HG02571 (cell line): ENCODE data around the gene TXNDC8.

ENCODE experiments used
- ATAC-seq: cut with Tn5 transposase; IDR thresholded peaks from one replicate; pipeline ENCODE4 v1.9.1; 2021; ENCODE audit warnings: mild to moderate bottlenecking, moderate library complexity; ENCODE audit not compliant: unreplicated experiment

Gene TXNDC8

GRCh38 chr9:110282018-110282738 lies 55.5 kb downstream of the TXNDC8 start:
- ATAC-seq = no peak

DNA sequence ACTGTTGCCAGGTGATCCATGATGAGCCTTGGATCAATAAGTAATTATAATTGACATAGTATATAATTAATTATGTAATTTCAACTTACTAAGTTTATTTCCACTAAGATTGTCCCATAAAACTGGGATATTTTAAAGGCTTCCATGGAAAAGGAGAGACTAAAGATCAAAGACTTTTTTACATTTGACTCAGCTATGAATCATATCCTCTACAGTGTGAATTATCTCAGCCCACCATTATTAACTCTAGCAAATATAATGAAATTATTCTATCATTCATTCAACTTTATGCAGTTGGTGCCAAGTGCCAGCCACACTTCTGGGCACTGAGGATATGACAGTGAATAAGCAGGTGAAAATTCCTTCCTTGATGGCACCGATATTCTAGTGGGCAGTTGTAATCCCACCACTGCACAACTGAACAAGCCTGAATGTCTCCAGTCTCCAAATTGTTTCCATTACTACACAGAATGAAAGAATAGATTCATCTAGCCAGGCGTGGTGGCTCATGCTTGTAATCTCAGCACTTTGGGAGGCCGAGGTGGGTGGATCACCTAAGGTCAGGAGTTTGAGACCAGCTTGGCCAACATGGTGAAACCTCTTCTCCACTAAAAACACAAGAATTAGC lies 59.5 kb downstream of the TXNDC8 start:
- no peak for ATAC-seq

GRCh38 chr9:110276781-110277180 lies 60.9 kb downstream of the TXNDC8 start:
- no peak for ATAC-seq

- ATAC-seq = no peak
Observed at GRCh38 chr9:110270211-110270995, 67.3 kb downstream of the TXNDC8 start.

DNA sequence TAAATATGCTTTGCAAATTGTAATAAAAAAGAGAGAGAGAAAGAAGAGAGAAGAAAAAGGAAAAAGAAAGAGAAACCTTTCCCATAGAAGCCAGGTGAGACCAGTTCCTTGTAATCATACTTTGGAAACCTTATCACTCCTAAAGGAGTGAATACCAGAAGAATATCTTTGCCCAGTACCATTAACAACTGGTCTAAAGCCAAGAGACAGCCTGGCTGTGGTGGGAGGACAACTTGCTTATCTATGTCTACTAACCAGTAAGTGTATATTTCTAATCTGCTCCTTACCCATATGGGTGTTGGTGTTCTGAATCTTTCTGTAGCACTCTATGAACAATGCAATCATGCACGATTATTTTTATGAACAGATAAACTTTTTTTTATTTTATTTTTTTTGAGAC lies 70.9 kb downstream of the TXNDC8 start:
- ATAC-seq = no peak

DNA sequence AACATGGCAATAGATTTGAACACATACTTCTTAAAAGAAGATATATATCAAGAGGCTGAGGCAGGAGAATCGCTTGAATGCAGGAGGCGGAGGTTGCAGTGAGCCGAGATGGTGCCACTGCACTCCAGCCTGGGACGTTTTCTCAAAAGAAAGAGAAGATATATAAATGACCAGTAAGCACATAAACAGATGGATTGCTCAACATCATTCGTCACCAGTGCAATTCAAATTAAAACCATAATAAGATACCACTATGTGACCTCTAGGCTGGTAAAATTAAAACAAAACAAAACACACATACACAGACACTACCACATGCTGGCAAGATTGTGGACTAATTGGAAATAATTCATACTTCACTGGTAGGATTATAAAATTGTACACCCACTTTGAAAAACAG lies 76.0 kb downstream of the TXNDC8 start:
- ATAC-seq = no peak

DNA sequence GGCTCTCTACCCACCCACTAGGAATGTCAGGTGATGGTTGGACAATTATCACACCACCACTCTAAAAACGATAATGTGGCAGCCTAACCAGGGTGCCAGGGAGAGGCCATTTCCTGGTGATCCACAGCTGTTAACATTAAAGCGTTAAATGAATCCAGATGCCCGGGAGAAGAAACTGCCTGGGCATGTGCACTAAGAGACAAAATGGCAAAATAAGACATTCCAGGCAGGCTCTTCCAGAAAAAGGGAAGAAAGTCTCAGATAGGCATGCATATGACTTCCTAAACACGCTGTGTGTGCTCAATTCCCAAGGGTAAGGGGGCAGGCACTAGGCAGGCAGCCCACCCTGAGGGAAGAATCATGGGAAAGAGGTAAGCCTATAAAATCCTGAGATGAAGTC lies 76.8 kb downstream of the TXNDC8 start:
- no peak for ATAC-seq

GRCh38 chr9:110259566-110259965 lies 78.1 kb downstream of the TXNDC8 start:
- no peak for ATAC-seq

DNA sequence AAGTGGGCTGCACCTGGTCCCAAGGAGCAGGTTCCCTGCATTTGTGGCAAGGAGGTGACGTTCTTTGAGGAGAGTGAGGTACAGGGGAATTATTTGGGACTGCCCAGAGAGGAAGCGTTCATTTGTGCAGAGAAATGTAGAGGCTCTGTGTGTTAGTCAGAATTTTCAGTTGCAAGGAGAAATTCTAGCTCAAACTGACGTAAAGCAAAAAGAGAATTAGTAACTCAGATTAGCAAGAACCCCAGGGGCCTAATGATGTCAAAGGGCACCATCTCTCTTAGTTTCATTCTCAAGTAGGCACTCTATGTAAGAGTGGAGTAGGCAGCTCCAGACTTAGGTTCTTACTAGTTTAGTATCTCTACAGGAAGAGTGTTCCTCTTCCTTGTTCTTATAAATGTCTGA lies 79.0 kb downstream of the TXNDC8 start:
- ATAC-seq = no peak

DNA sequence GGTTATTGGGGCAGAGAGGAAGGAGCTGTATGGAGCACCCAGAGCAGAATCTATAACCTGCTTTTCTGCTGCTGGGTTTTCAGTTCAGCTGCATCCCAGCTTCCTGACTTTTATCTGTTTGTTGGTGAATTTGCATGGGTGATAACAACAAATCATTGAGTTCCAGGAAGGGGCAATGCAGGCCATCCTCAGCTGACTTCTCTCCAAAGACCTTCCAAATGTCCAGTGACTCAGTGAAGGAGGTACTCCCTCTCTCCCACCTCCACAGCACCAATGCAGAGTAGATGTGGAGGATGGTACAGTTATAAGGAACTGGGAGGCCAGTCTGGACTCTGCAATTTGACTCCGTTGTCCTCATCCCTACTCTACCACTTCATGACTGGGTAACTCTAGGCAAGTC lies 79.7 kb downstream of the TXNDC8 start:
- ATAC-seq = no peak

DNA sequence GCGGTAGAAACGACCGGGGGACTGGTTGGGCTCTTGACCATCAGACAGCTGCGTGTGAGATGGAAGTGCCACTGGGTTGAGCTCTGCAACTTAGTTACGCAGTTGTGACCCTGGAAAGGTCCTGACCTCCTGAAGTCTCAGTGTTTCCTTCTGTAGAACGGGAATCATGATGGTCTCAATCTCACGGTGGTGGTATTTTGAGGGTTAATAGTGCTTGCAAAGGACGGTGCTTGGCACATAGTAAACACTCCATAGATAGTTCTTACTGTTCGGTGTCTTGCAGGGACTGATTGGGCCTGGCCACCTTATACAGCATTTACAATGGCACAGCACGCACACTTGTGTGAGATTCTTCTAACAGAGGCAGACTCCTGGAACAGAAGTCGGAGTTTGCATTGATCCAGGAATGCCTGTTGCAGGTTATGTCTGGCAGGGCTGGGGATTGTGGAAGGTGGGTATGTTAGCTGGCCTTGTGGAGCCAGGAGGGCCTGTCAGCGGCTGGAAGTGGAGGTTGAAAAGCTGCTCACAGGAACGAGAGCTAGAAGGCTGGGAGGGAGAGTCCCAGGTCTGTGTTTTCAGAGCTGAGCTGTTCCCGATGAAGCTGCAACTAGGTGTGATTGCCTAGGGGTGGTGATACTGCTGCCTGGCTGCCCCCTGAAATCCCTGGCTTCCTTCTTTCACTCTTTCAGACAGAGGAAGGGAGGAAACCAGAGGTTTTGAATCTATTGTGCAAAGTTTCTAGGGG lies 80.4 kb downstream of the TXNDC8 start:
- ATAC-seq = peak; percentile 1

DNA sequence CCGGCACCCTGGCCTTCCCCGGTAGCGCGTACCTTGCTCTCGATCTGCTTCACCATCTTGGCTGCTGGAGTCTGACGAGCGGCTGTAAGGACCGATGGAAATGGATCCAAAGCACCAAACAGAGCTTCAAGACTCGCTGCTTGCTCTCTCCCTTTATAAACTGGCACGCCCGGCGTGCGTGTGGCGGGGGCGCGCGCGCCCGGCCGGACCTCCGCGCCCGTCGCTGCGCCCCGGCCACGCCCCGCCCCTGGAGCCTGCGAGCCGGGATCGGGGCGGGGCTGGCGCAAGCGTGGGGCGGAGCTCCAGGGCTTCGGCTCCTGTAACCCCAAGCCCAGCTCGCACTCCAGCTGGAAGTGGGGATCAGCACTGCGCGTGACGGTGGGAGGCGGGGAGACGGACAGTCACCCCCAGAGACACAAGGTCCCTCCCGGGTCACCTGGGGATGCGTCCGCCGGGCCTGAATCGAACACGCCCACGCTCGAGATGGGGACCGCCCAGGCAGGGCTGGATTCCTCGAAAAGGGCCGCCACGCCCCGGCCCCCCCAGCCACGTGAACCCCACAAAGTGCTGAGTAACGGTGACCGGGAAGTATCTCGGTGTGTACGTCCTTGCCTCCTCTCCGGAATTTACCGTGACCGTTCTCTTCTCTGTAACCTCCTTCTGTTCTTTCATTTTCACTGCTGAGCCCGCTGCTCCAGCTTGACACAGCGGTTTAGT lies 81.1 kb downstream of the TXNDC8 start, which contains the start of gene TXN:
Gene TXN, minus strand, starts transcription at position 128 of the 717 bp plus-strand sequence. Its CDS starts 72 bp downstream, at position 56.
- ATAC-seq = peak; percentile 63

GRCh38 chr9:110255463-110256379 lies 81.9 kb downstream of the TXNDC8 start:
- peak; percentile 14 for ATAC-seq

- ATAC-seq = no peak
Observed at GRCh38 chr9:110255034-110255462, 82.6 kb downstream of the TXNDC8 start.

- ATAC-seq = no peak
Observed at GRCh38 chr9:110254500-110254899, 83.2 kb downstream of the TXNDC8 start.
